ENCODE data around the gene ATP5IF1. TPM values are rescaled to one million over a fixed set of nuclear protein-coding genes. Genes with fewer than 3 reads are reported as not detected.

The ATP5IF1 gene
- total RNA-seq, 1 donor from 2014 or later = 110 TPM

DNA sequence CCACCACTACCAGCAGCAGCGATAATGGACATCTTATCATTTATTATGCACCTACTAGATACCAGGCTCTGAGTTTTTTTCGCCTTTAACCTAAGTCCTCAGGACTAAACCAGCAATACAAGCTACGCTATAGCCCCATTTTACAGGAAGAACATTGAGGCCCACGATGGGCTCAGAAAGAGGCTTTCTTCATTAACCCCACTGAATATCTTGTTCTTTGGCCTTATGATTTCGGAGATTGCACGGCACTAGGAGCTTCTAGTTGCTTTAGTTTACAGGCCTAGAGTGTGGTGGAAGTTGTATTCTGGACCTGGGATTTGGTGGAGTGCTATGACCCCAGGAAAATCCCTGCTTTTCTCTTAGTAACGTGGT is 24.9 kb downstream of the ATP5IF1 start:
- Mint-ChIP-seq H3K27me3 (ENCODE audit: unreplicated experiment) (peaks cover 5% of the 10 kb centered on the region), H3K27ac (ENCODE audit: unreplicated experiment) (peak overlapping the region; percentile 36), H3K4me3 (ENCODE audit: unreplicated experiment) (peak overlapping the region; percentile 96), H3K9me3 (ENCODE audit: unreplicated experiment) (peaks cover 11% of the 10 kb centered on the region), H3K4me1 (ENCODE audit: low read depth, unreplicated experiment) (peaks cover 14% of the 10 kb centered on the region), H3K36me3 (ENCODE audit: unreplicated experiment) (no peaks in the 10 kb centered on the region)
- DNase-seq = no peak
- TF ChIP-seq, protein P1, sequence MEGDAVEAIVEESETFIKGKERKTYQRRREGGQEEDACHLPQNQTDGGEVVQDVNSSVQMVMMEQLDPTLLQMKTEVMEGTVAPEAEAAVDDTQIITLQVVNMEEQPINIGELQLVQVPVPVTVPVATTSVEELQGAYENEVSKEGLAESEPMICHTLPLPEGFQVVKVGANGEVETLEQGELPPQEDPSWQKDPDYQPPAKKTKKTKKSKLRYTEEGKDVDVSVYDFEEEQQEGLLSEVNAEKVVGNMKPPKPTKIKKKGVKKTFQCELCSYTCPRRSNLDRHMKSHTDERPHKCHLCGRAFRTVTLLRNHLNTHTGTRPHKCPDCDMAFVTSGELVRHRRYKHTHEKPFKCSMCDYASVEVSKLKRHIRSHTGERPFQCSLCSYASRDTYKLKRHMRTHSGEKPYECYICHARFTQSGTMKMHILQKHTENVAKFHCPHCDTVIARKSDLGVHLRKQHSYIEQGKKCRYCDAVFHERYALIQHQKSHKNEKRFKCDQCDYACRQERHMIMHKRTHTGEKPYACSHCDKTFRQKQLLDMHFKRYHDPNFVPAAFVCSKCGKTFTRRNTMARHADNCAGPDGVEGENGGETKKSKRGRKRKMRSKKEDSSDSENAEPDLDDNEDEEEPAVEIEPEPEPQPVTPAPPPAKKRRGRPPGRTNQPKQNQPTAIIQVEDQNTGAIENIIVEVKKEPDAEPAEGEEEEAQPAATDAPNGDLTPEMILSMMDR (IDR thresholded peaks at IDR 0.05; ENCODE audit: partially characterized antibody, unreplicated experiment) = no peak

DNA sequence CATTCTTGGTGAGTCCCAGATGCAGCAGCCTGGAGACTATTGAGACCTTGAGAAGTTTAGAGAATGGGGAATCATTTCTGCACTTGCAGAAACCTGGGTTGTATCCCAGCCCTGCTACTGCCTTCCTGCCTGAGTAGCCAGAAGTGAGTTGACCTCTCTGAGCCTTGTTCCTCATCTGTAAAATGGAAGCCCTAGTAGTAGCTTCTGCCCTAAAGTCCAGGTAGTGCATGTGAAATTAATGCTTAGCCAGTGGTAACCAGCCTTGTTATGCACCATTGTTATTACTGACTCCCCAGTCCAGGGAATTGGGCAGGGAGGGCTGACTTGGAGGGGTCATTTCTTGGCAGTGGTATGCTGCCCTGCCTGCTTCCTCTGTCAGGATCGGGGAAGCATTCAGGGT is 29.0 kb downstream of the ATP5IF1 start:
- TF ChIP-seq, protein P1 (IDR thresholded peaks at IDR 0.05; ENCODE audit: partially characterized antibody, unreplicated experiment) = no peak
- H3K36me3 Mint-ChIP-seq (ENCODE audit: unreplicated experiment) = no peaks in the 10 kb centered on the region
- no peak overlapping the region for H3K27ac Mint-ChIP-seq (ENCODE audit: unreplicated experiment)
- peaks cover 6% of the 10 kb centered on the region for H3K9me3 Mint-ChIP-seq (ENCODE audit: unreplicated experiment)
- no peak for DNase-seq
- H3K4me3 Mint-ChIP-seq (ENCODE audit: unreplicated experiment) = no peak overlapping the region
- H3K27me3 Mint-ChIP-seq (ENCODE audit: unreplicated experiment) = peaks cover 3% of the 10 kb centered on the region
- peaks cover 21% of the 10 kb centered on the region for H3K4me1 Mint-ChIP-seq (ENCODE audit: low read depth, unreplicated experiment)

DNA sequence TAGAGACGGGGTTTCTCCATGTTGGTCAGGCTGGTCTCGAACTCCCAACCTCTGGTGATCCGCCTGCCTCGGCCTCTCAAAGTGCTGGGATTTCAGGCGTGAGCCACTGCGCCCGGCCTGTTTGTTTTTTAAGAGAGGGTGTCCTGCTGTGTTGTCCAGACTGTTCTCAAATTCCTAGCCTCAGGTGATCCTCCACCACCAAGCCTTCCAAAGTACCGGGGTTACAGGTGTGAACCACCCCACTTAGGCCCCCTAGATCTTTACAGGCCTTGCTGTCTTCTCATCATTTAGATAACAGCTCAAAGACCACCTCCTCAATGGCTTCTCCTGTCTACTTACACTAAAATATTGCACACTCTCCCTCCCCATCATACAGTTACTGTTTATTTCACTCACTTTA is 29.7 kb downstream of the ATP5IF1 start:
- no peaks in the 10 kb centered on the region for H3K36me3 Mint-ChIP-seq (ENCODE audit: unreplicated experiment)
- H3K27ac Mint-ChIP-seq (ENCODE audit: unreplicated experiment) = no peak overlapping the region
- H3K4me1 Mint-ChIP-seq (ENCODE audit: low read depth, unreplicated experiment) = peaks cover 21% of the 10 kb centered on the region
- H3K27me3 Mint-ChIP-seq (ENCODE audit: unreplicated experiment) = peaks cover 3% of the 10 kb centered on the region
- peak overlapping the region; percentile 71 for H3K4me3 Mint-ChIP-seq (ENCODE audit: unreplicated experiment)
- no peak for DNase-seq
- TF ChIP-seq, protein P1 (IDR thresholded peaks at IDR 0.05; ENCODE audit: partially characterized antibody, unreplicated experiment) = no peak
- peaks cover 6% of the 10 kb centered on the region for H3K9me3 Mint-ChIP-seq (ENCODE audit: unreplicated experiment)

DNA sequence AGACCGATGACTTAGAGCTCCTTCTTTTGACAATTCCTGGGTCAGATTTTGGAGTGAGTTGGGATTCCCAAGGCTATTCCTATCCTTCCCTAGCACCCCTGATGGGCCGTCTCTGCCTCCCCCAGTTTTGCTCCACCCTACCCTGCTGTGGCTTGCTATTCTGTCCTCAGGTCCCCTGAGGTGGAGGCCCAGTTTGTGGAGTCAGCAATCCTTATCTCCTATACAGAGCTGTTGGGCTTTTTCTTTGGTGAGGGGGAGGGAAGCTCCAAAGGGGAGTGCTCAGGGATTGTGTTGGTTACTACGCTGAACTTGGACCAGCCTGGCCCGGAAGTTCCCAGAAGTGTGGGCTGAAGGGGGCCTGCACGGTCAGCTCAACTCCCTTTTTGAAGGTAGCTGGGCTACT is 31.0 kb downstream of the ATP5IF1 start:
- no peak for DNase-seq
- no peak overlapping the region for H3K27ac Mint-ChIP-seq (ENCODE audit: unreplicated experiment)

DNA sequence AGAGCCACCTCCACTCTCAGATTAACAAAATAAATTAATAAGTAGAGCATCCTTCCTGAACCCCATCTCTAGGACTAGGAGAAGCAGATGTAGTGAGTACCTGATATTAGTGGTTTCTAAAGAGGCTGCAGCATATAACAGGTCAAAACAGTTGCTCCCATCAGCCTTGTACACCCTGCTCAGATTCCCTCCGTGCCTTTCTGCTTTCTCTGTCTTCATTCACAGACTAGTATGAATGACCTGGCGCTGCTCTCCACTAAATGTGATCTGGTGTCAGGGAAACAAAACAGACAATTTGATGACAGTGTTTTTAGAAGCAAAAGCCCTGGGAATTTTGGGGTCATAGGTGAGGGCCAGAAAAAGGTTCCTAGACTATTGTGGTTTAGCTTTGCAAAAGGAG is 31.7 kb downstream of the ATP5IF1 start:
- Mint-ChIP-seq H3K27me3 (ENCODE audit: unreplicated experiment) (no peaks in the 10 kb centered on the region), H3K9me3 (ENCODE audit: unreplicated experiment) (peaks cover 3% of the 10 kb centered on the region), H3K36me3 (ENCODE audit: unreplicated experiment) (no peaks in the 10 kb centered on the region), H3K27ac (ENCODE audit: unreplicated experiment) (no peak overlapping the region), H3K4me1 (ENCODE audit: low read depth, unreplicated experiment) (peaks cover 14% of the 10 kb centered on the region), H3K4me3 (ENCODE audit: unreplicated experiment) (peak overlapping the region; percentile 3)
- TF ChIP-seq, protein P1 (IDR thresholded peaks at IDR 0.05; ENCODE audit: partially characterized antibody, unreplicated experiment) = no peak
- no peak for DNase-seq

More for the DNA sequence above, 31.0 kb downstream of the ATP5IF1 start:
- TF ChIP-seq, protein P1 (IDR thresholded peaks at IDR 0.05; ENCODE audit: partially characterized antibody, unreplicated experiment) = no peak
- Mint-ChIP-seq H3K4me3 (ENCODE audit: unreplicated experiment) (no peak overlapping the region), H3K4me1 (ENCODE audit: low read depth, unreplicated experiment) (peaks cover 14% of the 10 kb centered on the region), H3K27me3 (ENCODE audit: unreplicated experiment) (no peaks in the 10 kb centered on the region), H3K9me3 (ENCODE audit: unreplicated experiment) (peaks cover 3% of the 10 kb centered on the region), H3K36me3 (ENCODE audit: unreplicated experiment) (no peaks in the 10 kb centered on the region)

Data from glutamatergic neuron (in vitro differentiated cells).